ENCODE data around the gene APOC3. TPM values are rescaled to one million over a fixed set of nuclear protein-coding genes. Genes with fewer than 3 reads are reported as not detected.
"Not testable (repeated sequence)": the region's sequence is repeated elsewhere in the genome, so short reads cannot be mapped to it uniquely, and the experiment has no call there.

The APOC3 gene
- total and polyA plus RNA-seq, 4 donors = 608 to 24,129 (median 9,307) TPM

DNA sequence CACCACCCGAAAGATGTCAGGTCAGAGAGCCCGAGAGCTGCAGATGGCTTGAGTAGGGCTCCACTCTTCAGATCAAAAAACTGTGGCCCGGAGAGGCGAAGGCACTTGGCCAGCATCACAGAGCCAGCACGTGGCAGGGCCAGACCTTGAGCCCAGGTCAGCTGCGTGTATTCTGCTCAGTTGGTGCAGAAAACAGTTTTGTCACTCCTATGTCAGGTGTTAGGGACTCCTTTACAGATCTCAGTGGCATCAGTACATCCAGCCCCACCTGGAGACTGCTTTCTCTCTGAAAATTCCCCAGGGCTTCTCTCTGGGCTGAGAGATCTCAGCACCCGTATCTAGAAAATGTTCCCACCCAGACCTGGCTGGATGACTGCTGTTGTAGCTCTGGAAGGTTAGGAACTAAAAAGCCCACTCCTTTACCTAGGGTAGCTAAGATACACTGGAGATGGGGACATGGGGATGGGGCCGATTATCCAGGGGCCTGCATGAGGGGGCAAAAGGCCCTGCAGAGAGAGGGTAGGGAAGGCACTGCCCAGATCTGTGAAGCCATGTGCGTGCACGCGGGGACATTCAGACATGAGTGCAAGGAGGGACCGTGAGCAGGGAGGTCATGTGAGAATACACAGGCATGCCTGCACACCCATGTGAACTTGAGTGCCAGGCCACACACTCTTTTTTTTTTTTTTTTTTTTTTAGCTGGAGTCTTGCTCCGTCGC, 4.3 kb downstream of the APOC3 start (continued):
- peak; percentile 10 for TF ChIP-seq ZBTB33 (IDR thresholded peaks at IDR 0.05)

- not testable (repeated sequence) for DNase-seq (ENCODE audit: low spot score); H3K9ac ChIP-seq (ENCODE audit: low read depth in 1 of 2, low read length in 2 of 2); H3K27me3 ChIP-seq (ENCODE audit: control insufficient read depth in 4 of 4, insufficient read depth in 4 of 4, low read length in 3 of 4); H3K9me3 ChIP-seq (ENCODE audit: control insufficient read depth in 4 of 4, low read length in 3 of 4); H3K36me3 ChIP-seq (ENCODE audit: control insufficient read depth in 4 of 4, insufficient read depth in 3 of 4, low read depth in 1 of 4, low read length in 3 of 4)
- Histone ChIP-seq H3K4me3 (ENCODE audit: low read depth in 1 of 3, low read length in 3 of 3) (peak overlapping the region in 1 of 3 donors; percentile 58), H3K27ac (ENCODE audit: low read depth in 1 of 2, low read length in 2 of 2) (peak overlapping the region; percentile 86 to 94), H3K4me1 (ENCODE audit: control insufficient read depth in 4 of 4, insufficient read depth in 4 of 4, low read length in 3 of 4) (peaks cover 6 to 75% (median 39%) of the 10 kb centered on the region in 4 donors)
- 42% methylated on average over 13 of the region's 13 CpGs for WGBS
- peak in 1 of 2 donors; percentile 24 for TF ChIP-seq RAD21 (IDR thresholded peaks at IDR 0.05)
- TF ChIP-seq HNF4A (conservative IDR thresholded peaks at IDR 0.05) = peak in 1 of 2 donors; percentile 44
- peak in 1 of 2 donors; percentile 39 for TF ChIP-seq JUND (IDR thresholded peaks at IDR 0.05)
- peak; percentile 4 for TF ChIP-seq FOXA2 (IDR thresholded peaks at IDR 0.05)
- peak; percentile 10 for TF ChIP-seq SP1 (IDR thresholded peaks at IDR 0.05)
- TF ChIP-seq YY1 (IDR thresholded peaks at IDR 0.05) = peak; percentile 35
- peak; percentile 15 to 64 for TF ChIP-seq RXRA (IDR thresholded peaks at IDR 0.05)
Observed at GRCh38 chr11:116834535-116835041, 4.9 kb downstream of the APOC3 start.

DNA sequence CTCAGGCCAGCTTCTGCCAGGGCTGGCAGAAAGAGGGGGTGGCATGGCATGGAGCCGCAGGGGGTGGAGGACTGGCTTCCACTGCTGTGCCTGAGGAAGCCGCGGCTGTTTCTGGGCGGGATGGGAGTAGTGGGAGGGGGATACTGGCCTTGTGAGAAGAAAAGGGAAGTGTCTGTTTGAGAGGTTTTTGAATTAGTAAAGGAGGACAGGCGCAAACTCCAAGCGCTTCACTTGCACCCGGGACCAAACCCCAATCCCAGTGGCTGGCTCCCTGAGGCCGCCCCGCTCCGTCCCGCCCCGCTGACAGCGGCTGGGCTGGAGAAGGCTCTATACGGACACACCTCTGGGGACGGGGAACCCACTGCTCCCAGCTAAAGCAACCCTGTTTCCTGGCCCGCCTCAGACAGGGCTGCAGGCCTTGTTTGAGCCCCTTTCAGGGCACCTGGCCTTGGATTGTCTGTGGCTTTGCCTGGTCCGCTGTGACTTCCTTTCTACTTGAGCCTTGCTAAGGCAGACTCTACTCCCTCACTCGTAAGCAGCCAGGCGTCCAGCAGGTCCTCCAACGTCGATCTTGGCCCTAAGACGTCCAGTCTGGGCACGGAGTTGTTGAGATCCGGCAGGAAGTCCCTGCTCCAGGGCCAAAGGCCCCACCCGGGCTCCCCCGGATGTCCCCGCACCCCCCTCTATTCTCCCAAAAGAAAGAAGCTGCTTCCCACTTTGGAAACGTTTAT, 5.5 kb downstream of the APOC3 start:
- H3K9ac ChIP-seq (ENCODE audit: low read depth in 1 of 2, low read length in 2 of 2) = peak overlapping the region; percentile 10 to 81

More for the DNA sequence above, 5.5 kb downstream of the APOC3 start:
- 15% methylated on average over 28 of the region's 28 CpGs for WGBS
- Histone ChIP-seq H3K27ac (ENCODE audit: low read depth in 1 of 2, low read length in 2 of 2) (peak overlapping the region; percentile 86 to 94), H3K36me3 (ENCODE audit: control insufficient read depth in 4 of 4, insufficient read depth in 3 of 4, low read depth in 1 of 4, low read length in 3 of 4) (no peaks in the 10 kb centered on the region), H3K4me3 (ENCODE audit: low read depth in 1 of 3, low read length in 3 of 3) (peak overlapping the region; percentile 58 to 73 (median 59)), H3K9me3 (ENCODE audit: control insufficient read depth in 4 of 4, low read length in 3 of 4) (no peaks in the 10 kb centered on the region), H3K27me3 (ENCODE audit: control insufficient read depth in 4 of 4, insufficient read depth in 4 of 4, low read length in 3 of 4) (no peaks in the 10 kb centered on the region), H3K4me1 (ENCODE audit: control insufficient read depth in 4 of 4, insufficient read depth in 4 of 4, low read length in 3 of 4) (peaks cover 10 to 79% (median 45%) of the 10 kb centered on the region in 4 donors)
- no peak for DNase-seq (ENCODE audit: low spot score)
- peak; percentile 36 for TF ChIP-seq YY1 (IDR thresholded peaks at IDR 0.05)
- no peak for TF ChIP-seq RXRA (IDR thresholded peaks at IDR 0.05)
- no peak for TF ChIP-seq HNF4A (conservative IDR thresholded peaks at IDR 0.05)
- TF ChIP-seq MAX (IDR thresholded peaks at IDR 0.05) = no peak
- no peak for TF ChIP-seq HNF4G (IDR thresholded peaks at IDR 0.05)
- TF ChIP-seq GABPA (IDR thresholded peaks at IDR 0.05 in 1 of 2, conservative IDR thresholded peaks at IDR 0.05 in 1 of 2) = peak in 1 of 2 donors; percentile 40
- TF ChIP-seq FOXA2 (IDR thresholded peaks at IDR 0.05) = no peak
- no peak for TF ChIP-seq ZBTB33 (IDR thresholded peaks at IDR 0.05)
- TF ChIP-seq NR2F2 (IDR thresholded peaks at IDR 0.05) = peak; percentile 66
- TF ChIP-seq REST (IDR thresholded peaks at IDR 0.05) = peak; percentile 3
- no peak for TF ChIP-seq RAD21 (IDR thresholded peaks at IDR 0.05)
- no peak for TF ChIP-seq SP1 (IDR thresholded peaks at IDR 0.05)
- TF ChIP-seq, protein P1, sequence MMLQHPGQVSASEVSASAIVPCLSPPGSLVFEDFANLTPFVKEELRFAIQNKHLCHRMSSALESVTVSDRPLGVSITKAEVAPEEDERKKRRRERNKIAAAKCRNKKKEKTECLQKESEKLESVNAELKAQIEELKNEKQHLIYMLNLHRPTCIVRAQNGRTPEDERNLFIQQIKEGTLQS (IDR thresholded peaks at IDR 0.05) = no peak
- TF ChIP-seq CTCF (IDR thresholded peaks at IDR 0.05; ENCODE audit: low read depth, low read length, missing input control) = no peak
- TF ChIP-seq TAF1 (conservative IDR thresholded peaks at IDR 0.05) = no peak
- TF ChIP-seq FOXA1 (IDR thresholded peaks at IDR 0.05) = no peak
- TF ChIP-seq JUND (IDR thresholded peaks at IDR 0.05) = no peak
- peak in 1 of 2 donors; percentile 64 for TF ChIP-seq EGR1 (IDR thresholded peaks at IDR 0.05; ENCODE audit: low read depth in 2 of 2)

Data from liver (tissue), 9 donors.